BE2C (cell line): Measurements from ENCODE around the gene NELFA.

ENCODE experiments used
- DNase-seq: peaks from one replicate; pipeline ENCODE4 v3.0.0-alpha.2; 2020
- H3K27me3 ChIP-seq: fragments of 250-450 bp; sonication (Bioruptor Pico); 2 replicates; pipeline ENCODE4 v1.5.1; 2020; ENCODE audit warnings: mild to moderate bottlenecking
- H3K36me3 ChIP-seq: fragments of 250-450 bp; sonication (Bioruptor Pico); 2 replicates; pipeline ENCODE4 v1.5.1; 2020; ENCODE audit warnings: mild to moderate bottlenecking
- H3K4me1 ChIP-seq: fragments of 250-450 bp; sonication (Bioruptor Pico); 2 replicates; pipeline ENCODE4 v1.5.1; 2020
- H3K4me3 ChIP-seq: 2 replicates; pipeline ENCODE4 v1.5.1; 2011; ENCODE audit warnings: low read depth, low read length
- H3K9me3 ChIP-seq: fragments of 250-450 bp; sonication (Bioruptor Pico); 2 replicates; pipeline ENCODE4 v1.5.1; 2020
- CTCF ChIP-seq: IDR thresholded peaks from 2 replicates; pipeline ENCODE4 v1.5.1; 2012; ENCODE audit warnings: mild to moderate bottlenecking, low read depth, low read length

NELFA gene

GRCh38 chr4:1959104-1959384 lies 49.7 kb downstream of the NELFA start:
- TF ChIP-seq CTCF, result no peak
- Histone ChIP-seq H3K4me3 (no peak overlapping the region), H3K27me3 (no peaks in the 10 kb centered on the region), H3K4me1 (no peaks in the 10 kb centered on the region), H3K9me3 (no peaks in the 10 kb centered on the region), H3K36me3 (peaks cover 92% of the 10 kb centered on the region)
- no peak for DNase-seq

- Histone ChIP-seq H3K27me3 (no peaks in the 10 kb centered on the region), H3K36me3 (peaks cover 89% of the 10 kb centered on the region), H3K4me1 (no peaks in the 10 kb centered on the region), H3K4me3 (no peak overlapping the region), H3K9me3 (no peaks in the 10 kb centered on the region)
- no peak for TF ChIP-seq CTCF
- no peak for DNase-seq
Observed at GRCh38 chr4:1958276-1959103, 50.3 kb downstream of the NELFA start.

GRCh38 chr4:1956631-1957030 lies 52.1 kb downstream of the NELFA start:
- no peak for TF ChIP-seq CTCF
- DNase-seq, result no peak
- Histone ChIP-seq H3K9me3 (no peaks in the 10 kb centered on the region), H3K4me1 (no peaks in the 10 kb centered on the region), H3K36me3 (peaks cover 89% of the 10 kb centered on the region), H3K27me3 (no peaks in the 10 kb centered on the region), H3K4me3 (no peak overlapping the region)

- Histone ChIP-seq H3K9me3 (no peaks in the 10 kb centered on the region), H3K4me1 (no peaks in the 10 kb centered on the region), H3K27me3 (no peaks in the 10 kb centered on the region), H3K4me3 (no peak overlapping the region), H3K36me3 (peaks cover 78% of the 10 kb centered on the region)
- DNase-seq, result no peak
- TF ChIP-seq CTCF, result no peak
Observed at GRCh38 chr4:1953335-1953734, 55.4 kb downstream of the NELFA start.

GRCh38 chr4:1952719-1953118 lies 56.1 kb downstream of the NELFA start:
- H3K4me1 ChIP-seq, result no peaks in the 10 kb centered on the region
- no peaks in the 10 kb centered on the region for H3K27me3 ChIP-seq
- DNase-seq, result no peak
- no peak overlapping the region for H3K4me3 ChIP-seq
- H3K36me3 ChIP-seq, result peaks cover 72% of the 10 kb centered on the region
- no peak for TF ChIP-seq CTCF
- H3K9me3 ChIP-seq, result no peaks in the 10 kb centered on the region

- H3K36me3 ChIP-seq, result peaks cover 68% of the 10 kb centered on the region
- TF ChIP-seq CTCF, result no peak
Observed at GRCh38 chr4:1952058-1952700, 56.6 kb downstream of the NELFA start.

More at GRCh38 chr4:1952058-1952700, 56.6 kb downstream of the NELFA start:
- H3K27me3 ChIP-seq, result no peaks in the 10 kb centered on the region
- H3K4me1 ChIP-seq, result no peaks in the 10 kb centered on the region
- H3K9me3 ChIP-seq, result no peaks in the 10 kb centered on the region
- H3K4me3 ChIP-seq, result no peak overlapping the region
- DNase-seq, result no peak
